Measurements from ENCODE around the gene A3GALT2. TPM values are rescaled to one million over a fixed set of nuclear protein-coding genes. Genes with fewer than 3 reads are reported as not detected.

A3GALT2 gene
- total RNA-seq, 1 experiment from 2014 or later = not detected

- POLR2A ChIA-PET = no interaction called here
- CTCF ChIA-PET = interaction anchor here (2.4 to 4.4 kb wide), 2 partner anchors 12 to 180 kb away, joined by 7 to 28 read pairs; no protein-coding TSS in a partner anchor
- no peak overlapping the region for H3K4me3 Mint-ChIP-seq
- DNase-seq (ENCODE audit: low spot score) = no peak
- TF ChIP-seq TEAD4 (CRISPR knock-in tag; IDR thresholded peaks at IDR 0.05) = no peak
- TF ChIP-seq ZBTB21 (CRISPR knock-in tag; IDR thresholded peaks at IDR 0.05; ENCODE audit: borderline replicate concordance) = no peak
- no peak for TF ChIP-seq AFF4 (CRISPR knock-in tag; IDR thresholded peaks at IDR 0.05; ENCODE audit: borderline replicate concordance)
- no peak for TF ChIP-seq NR2C2 (CRISPR knock-in tag; IDR thresholded peaks at IDR 0.05)
- TF ChIP-seq IRF1 (CRISPR knock-in tag; IDR thresholded peaks at IDR 0.05) = no peak
- no peak for TF ChIP-seq SOX15 (CRISPR knock-in tag; IDR thresholded peaks at IDR 0.05)
- TF ChIP-seq SP1 (CRISPR knock-in tag; conservative IDR thresholded peaks at IDR 0.05) = no peak
- TF ChIP-seq ZNF512 (CRISPR knock-in tag; IDR thresholded peaks at IDR 0.05; ENCODE audit: borderline replicate concordance) = no peak
- no peak for TF ChIP-seq PRRX2 (CRISPR knock-in tag; IDR thresholded peaks at IDR 0.05)
- no peak for TF ChIP-seq SMAD4 (CRISPR knock-in tag; IDR thresholded peaks at IDR 0.05)
- no peak for TF ChIP-seq ZNF121 (CRISPR knock-in tag; IDR thresholded peaks at IDR 0.05)
- TF ChIP-seq RELA (CRISPR knock-in tag; IDR thresholded peaks at IDR 0.05; ENCODE audit: borderline replicate concordance) = no peak
- no peak for TF ChIP-seq ZNF396 (CRISPR knock-in tag; IDR thresholded peaks at IDR 0.05; ENCODE audit: borderline replicate concordance)
- no peak for TF ChIP-seq NR1H2 (CRISPR knock-in tag; IDR thresholded peaks at IDR 0.05)
- no peak for TF ChIP-seq ESRRA (CRISPR knock-in tag; IDR thresholded peaks at IDR 0.05; ENCODE audit: borderline replicate concordance)
- TF ChIP-seq TEAD1 (CRISPR knock-in tag; IDR thresholded peaks at IDR 0.05) = no peak
- TF ChIP-seq ZSCAN18 (CRISPR knock-in tag; IDR thresholded peaks at IDR 0.05) = no peak
- no peak for TF ChIP-seq ZNF671 (CRISPR knock-in tag; IDR thresholded peaks at IDR 0.05)
- TF ChIP-seq TP53 (CRISPR knock-in tag; IDR thresholded peaks at IDR 0.05) = no peak
- no peak for TF ChIP-seq ZNF138 (CRISPR knock-in tag; conservative IDR thresholded peaks at IDR 0.05)
- H3K27ac Mint-ChIP-seq = no peak overlapping the region
- H3K4me1 Mint-ChIP-seq = peaks cover 3% of the 10 kb centered on the region; the same call in 1 of the 2 replicates
- H3K36me3 Mint-ChIP-seq = peaks cover 3% of the 10 kb centered on the region; the same call in 1 of the 2 replicates
- no peak for ATAC-seq
- H3K9me3 Mint-ChIP-seq = peaks cover 2% of the 10 kb centered on the region; the same call in 1 of the 2 replicates
- H3K27me3 Mint-ChIP-seq (ENCODE audit: low read depth) = peaks cover 57% of the 10 kb centered on the region
Measured at GRCh38 chr1:33307494-33307864, 13.4 kb downstream of the A3GALT2 start.

Data from WTC11 (cell line).